Natural killer cell (primary cell): ENCODE results near the gene ACSM2B. TPM values are rescaled to one million over a fixed set of nuclear protein-coding genes. Genes with fewer than 3 reads are reported as not detected.

Experiments used
- ATAC-seq, 3 donors: fragments of 150-1000 bp in 2 of 3; fragments of 200-7000 bp in 1 of 3; cut with Tn5 transposase; 1 replicate in 1 of 3; 2 replicates in 2 of 3; pipeline ENCODE4 v1.10.0; 2021; ENCODE audit warnings: mild to moderate bottlenecking in 2 of 3, moderate library complexity in 2 of 3
- DNase-seq, 2 donors: peaks; one replicate each; pipeline versions ENCODE4 v3.0.0 to v3.0.0-alpha.2; 2013 to 2021; ENCODE audit warnings: mixed read lengths in 1 of 2
- H3K27ac ChIP-seq: one replicate; pipeline ENCODE4 v1.5.1; 2013; ENCODE audit warnings: mild to moderate bottlenecking, low read length
- H3K27me3 ChIP-seq: one replicate; pipeline ENCODE4 v1.6.1; 2013; ENCODE audit warnings: low read length; ENCODE audit not compliant: control insufficient read depth, insufficient read depth
- H3K36me3 ChIP-seq: one replicate; pipeline ENCODE4 v1.6.1; 2013; ENCODE audit warnings: low read length; ENCODE audit not compliant: control insufficient read depth, insufficient read depth
- H3K4me1 ChIP-seq: one replicate; pipeline ENCODE4 v1.6.1; 2013; ENCODE audit warnings: low read length; ENCODE audit not compliant: control insufficient read depth, insufficient read depth
- H3K4me3 ChIP-seq: one replicate; pipeline ENCODE4 v1.5.1; 2013; ENCODE audit warnings: low read length
- H3K9me3 ChIP-seq: one replicate; pipeline ENCODE4 v1.6.1; 2013; ENCODE audit warnings: low read length; ENCODE audit not compliant: control insufficient read depth, insufficient read depth
- H3K27ac Mint-ChIP-seq, 2 donors: one replicate each; pipeline ENCODE4 v1.8.0; 2022; ENCODE audit warnings: mild to moderate bottlenecking in 2 of 2, mixed read lengths in 2 of 2, moderate library complexity in 1 of 2
- H3K27me3 Mint-ChIP-seq, 2 donors: one replicate each; pipeline ENCODE4 v1.8.0; 2022; ENCODE audit warnings: low read depth in 2 of 2, mixed read lengths in 2 of 2
- H3K36me3 Mint-ChIP-seq: one replicate; pipeline ENCODE4 v1.8.0; 2022; ENCODE audit warnings: mixed read lengths
- H3K4me1 Mint-ChIP-seq, 2 donors: one replicate each; pipeline ENCODE4 v1.8.0; 2022; ENCODE audit warnings: mixed read lengths in 2 of 2
- H3K4me3 Mint-ChIP-seq: one replicate; pipeline ENCODE4 v1.8.0; 2022; ENCODE audit warnings: mild to moderate bottlenecking, moderate library complexity, mixed read lengths
- H3K9me3 Mint-ChIP-seq, 2 donors: one replicate each; pipeline ENCODE4 v1.8.0; 2022; ENCODE audit warnings: mixed read lengths in 2 of 2
- WGBS: methylation state at CpG from one replicate; pipeline ENCODE4 v1.1.7; 2013; ENCODE audit warnings: missing lambda C conversion rate; ENCODE audit not compliant: insufficient coverage; 5-methylcytosine and 5-hydroxymethylcytosine counted together
- intact Hi-C: fragments of 100-400 bp; cut with micrococcal nuclease; formaldehyde crosslinking; loops from one replicate; pipeline ENCODE4 v1.14.2; 2022
- total RNA-seq, 4 donors: library from RNA; stranded (reverse); fragments of 120-200 nt in 1 of 4; gene quantifications; one replicate each; pipeline versions ENCODE4 v1.2.3 to v1.2.4, GENCODE V29; 2013 to 2022
- TF ChIP-seq, protein P1 (sequence below): fragments of 200-600 bp; IDR thresholded peaks from one replicate; pipeline ENCODE4 v1.8.0; 2022; ENCODE audit warnings: antibody characterized with exemption

The ACSM2B gene
- total RNA-seq, 3 donors from 2014 or later (not counting 1 experiment from before 2014, with no cell fraction given) = not detected

DNA sequence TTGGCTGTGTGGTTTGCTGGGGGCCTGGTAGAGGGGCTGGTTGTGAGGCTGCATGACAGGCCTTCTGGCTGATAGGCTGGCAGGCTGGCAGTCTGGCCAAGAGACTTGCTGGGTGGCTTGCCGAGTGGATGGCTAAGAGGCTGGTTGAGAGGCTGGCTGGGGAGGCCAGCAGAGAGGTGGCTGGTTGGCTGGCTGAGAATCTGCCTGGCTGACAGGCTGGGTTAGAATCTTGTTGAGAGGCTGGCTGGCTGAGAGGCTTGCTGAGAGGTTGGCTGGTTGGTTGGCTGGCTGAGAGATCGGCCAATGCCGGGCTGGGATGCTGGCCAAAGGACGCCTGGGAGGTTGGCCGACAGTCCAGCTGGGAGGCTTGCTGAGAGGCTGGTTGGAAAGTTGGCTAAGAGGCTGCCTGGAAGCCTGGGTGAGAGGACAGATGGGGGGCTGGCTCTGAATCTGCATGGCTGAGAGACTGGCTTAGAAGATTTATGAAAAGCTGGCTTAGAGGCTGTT is 35.9 kb upstream of the ACSM2B start:
- no peaks in the 10 kb centered on the region for H3K36me3 ChIP-seq
- DNase-seq = no peak
- no peak overlapping the region for H3K27ac Mint-ChIP-seq
- no peaks in the 10 kb centered on the region for H3K4me1 ChIP-seq
- TF ChIP-seq, protein P1, sequence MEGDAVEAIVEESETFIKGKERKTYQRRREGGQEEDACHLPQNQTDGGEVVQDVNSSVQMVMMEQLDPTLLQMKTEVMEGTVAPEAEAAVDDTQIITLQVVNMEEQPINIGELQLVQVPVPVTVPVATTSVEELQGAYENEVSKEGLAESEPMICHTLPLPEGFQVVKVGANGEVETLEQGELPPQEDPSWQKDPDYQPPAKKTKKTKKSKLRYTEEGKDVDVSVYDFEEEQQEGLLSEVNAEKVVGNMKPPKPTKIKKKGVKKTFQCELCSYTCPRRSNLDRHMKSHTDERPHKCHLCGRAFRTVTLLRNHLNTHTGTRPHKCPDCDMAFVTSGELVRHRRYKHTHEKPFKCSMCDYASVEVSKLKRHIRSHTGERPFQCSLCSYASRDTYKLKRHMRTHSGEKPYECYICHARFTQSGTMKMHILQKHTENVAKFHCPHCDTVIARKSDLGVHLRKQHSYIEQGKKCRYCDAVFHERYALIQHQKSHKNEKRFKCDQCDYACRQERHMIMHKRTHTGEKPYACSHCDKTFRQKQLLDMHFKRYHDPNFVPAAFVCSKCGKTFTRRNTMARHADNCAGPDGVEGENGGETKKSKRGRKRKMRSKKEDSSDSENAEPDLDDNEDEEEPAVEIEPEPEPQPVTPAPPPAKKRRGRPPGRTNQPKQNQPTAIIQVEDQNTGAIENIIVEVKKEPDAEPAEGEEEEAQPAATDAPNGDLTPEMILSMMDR = no peak
- no peaks in the 10 kb centered on the region for H3K4me1 Mint-ChIP-seq
- H3K36me3 Mint-ChIP-seq = no peaks in the 10 kb centered on the region
- WGBS = 95% methylated on average over 5 of the region's 5 CpGs
- H3K9me3 Mint-ChIP-seq = no peaks in the 10 kb centered on the region
- H3K27me3 Mint-ChIP-seq = peaks cover 21 to 54% of the 10 kb centered on the region in 2 donors
- no peaks in the 10 kb centered on the region for H3K9me3 ChIP-seq
- no peak overlapping the region for H3K4me3 Mint-ChIP-seq
- no peak for ATAC-seq
- no peak overlapping the region for H3K27ac ChIP-seq
- intact Hi-C loops = no loop called here
- no peaks in the 10 kb centered on the region for H3K27me3 ChIP-seq
- H3K4me3 ChIP-seq = no peak overlapping the region

DNA sequence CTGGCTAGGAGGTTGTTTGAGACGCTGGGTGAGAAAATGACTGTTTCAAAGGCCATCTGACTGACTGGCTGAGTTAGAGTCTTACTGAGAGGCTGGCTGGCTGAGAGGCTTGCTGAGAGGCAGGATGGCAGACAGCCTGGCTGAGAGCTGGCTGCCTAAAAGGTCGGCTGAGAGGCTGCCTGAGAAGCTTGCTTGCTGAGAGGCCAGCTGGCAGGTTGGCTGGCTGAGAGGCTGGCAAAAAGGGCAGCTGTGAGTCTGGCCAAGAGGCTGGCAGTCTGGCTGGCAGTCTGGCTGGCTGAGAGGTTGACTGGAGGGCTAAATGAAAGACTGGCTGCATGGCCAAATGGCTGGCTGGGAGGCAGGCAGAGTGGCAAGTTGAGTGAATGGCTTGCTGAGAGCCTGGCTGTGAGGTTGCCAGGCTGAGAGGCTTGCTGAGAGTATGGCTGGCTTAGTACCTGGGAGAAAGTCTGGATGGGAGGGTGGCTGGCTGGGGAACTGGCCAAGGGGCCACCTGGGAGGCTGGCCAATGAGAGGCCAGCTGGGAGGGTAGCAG is 35.3 kb upstream of the ACSM2B start:
- Histone ChIP-seq H3K4me1 (no peaks in the 10 kb centered on the region), H3K36me3 (no peaks in the 10 kb centered on the region), H3K4me3 (no peak overlapping the region), H3K27me3 (no peaks in the 10 kb centered on the region), H3K9me3 (no peaks in the 10 kb centered on the region), H3K27ac (no peak overlapping the region)
- ATAC-seq (no peak), DNase-seq (no peak)
- intact Hi-C loops = no loop called here
- Mint-ChIP-seq H3K36me3 (no peaks in the 10 kb centered on the region), H3K9me3 (no peaks in the 10 kb centered on the region), H3K27me3 (peaks cover 21 to 50% of the 10 kb centered on the region in 2 donors), H3K4me1 (no peaks in the 10 kb centered on the region), H3K4me3 (no peak overlapping the region), H3K27ac (no peak overlapping the region)
- WGBS = 62% methylated on average over 2 of the region's 2 CpGs
- TF ChIP-seq, protein P1 = no peak

DNA sequence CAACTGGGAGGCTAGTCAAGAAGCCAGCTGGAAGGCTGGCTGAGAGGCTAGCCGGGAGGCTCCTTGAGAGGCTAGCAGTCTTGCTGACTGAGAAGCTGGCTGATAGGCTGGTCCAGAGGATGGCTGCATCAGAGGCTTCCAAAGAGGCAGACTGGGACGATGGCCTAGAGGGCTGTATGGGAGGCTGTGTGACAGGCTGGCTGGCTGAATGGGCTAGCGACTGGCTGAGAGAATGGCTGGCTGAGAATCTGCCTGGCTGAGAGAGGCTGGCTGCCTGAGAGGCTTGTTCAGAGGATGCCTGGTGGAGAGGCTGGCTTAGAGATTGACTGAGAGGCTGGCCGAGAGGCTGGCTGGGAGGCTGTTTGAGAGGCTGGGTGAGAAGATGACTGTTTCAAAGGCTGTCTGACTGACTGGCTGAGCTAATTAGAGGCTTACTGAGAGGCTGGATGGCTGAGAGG is 34.8 kb upstream of the ACSM2B start:
- Mint-ChIP-seq H3K27ac (no peak overlapping the region), H3K27me3 (peaks cover 21 to 45% of the 10 kb centered on the region in 2 donors), H3K36me3 (no peaks in the 10 kb centered on the region), H3K4me1 (no peaks in the 10 kb centered on the region), H3K9me3 (no peaks in the 10 kb centered on the region), H3K4me3 (no peak overlapping the region)
- Histone ChIP-seq H3K27me3 (no peaks in the 10 kb centered on the region), H3K36me3 (no peaks in the 10 kb centered on the region), H3K4me3 (no peak overlapping the region), H3K4me1 (no peaks in the 10 kb centered on the region), H3K9me3 (no peaks in the 10 kb centered on the region), H3K27ac (no peak overlapping the region)
- ATAC-seq (no peak), DNase-seq (no peak)
- WGBS = 79% methylated on average over 4 of the region's 4 CpGs
- TF ChIP-seq, protein P1 = no peak
- intact Hi-C loops = no loop called here
